Right forelimb (tissue), 1 donor: ENCODE data around the gene CTNND1.

Source experiments
- DNase-seq: peaks from one replicate; pipeline ENCODE4 v3.0.0-alpha.2; 2018

CTNND1 gene

GRCh38 chr11:57764566-57764965 lies 3.0 kb downstream of the CTNND1 start:
- DNase-seq = no peak

- no peak for DNase-seq
These were observed 3.4 kb downstream of the CTNND1 start for GRCh38 chr11:57764972-57765371.

DNA sequence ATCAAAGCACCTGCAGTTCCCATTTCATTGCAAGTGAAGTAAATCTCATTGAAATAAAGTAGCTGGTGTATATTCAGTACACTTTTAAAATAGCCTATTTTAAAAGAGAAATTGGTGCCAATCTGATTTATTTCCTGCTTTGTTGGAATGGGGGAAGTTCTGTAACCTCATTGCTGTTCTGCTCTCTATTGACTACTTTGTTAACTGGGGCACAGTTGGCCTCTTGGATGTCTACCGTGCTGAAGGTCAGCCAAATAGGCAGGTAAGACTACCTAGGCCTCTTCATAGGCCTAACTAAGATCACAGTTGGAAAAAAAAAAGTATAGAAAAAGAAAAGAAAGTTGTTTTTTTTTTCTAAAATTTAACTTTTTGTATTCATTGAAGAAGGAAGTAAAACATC lies 9.2 kb downstream of the CTNND1 start:
- DNase-seq = no peak

- no peak for DNase-seq
These were observed 9.8 kb downstream of the CTNND1 start for GRCh38 chr11:57771365-57771764.

GRCh38 chr11:57772562-57772961 lies 11.0 kb downstream of the CTNND1 start:
- no peak for DNase-seq

GRCh38 chr11:57773026-57773598 lies 11.5 kb downstream of the CTNND1 start:
- DNase-seq = no peak

- no peak for DNase-seq
These were observed 13.9 kb downstream of the CTNND1 start for GRCh38 chr11:57775491-57775890.

GRCh38 chr11:57776031-57776521 lies 14.5 kb downstream of the CTNND1 start:
- DNase-seq = peak; percentile 54

- no peak for DNase-seq
These were observed 15.1 kb downstream of the CTNND1 start for GRCh38 chr11:57776577-57777210.

DNA sequence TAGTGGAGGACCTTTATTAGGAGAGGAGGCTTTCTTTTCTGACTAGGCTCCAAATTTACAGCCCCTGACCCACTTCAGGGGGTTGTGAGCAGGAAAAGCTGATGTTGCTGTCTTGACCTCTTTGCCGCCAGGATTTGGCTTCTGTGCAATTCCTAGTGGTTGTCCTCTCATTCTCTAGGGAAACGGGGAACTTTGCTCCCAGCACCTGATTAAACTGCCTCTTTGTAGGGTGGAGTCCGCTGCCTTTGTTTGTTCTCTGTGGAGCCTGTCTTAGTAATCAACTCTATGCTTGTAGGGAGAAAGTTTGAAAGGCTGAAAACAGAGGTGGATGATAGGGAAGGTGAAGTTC lies 16.3 kb downstream of the CTNND1 start:
- DNase-seq = no peak

DNA sequence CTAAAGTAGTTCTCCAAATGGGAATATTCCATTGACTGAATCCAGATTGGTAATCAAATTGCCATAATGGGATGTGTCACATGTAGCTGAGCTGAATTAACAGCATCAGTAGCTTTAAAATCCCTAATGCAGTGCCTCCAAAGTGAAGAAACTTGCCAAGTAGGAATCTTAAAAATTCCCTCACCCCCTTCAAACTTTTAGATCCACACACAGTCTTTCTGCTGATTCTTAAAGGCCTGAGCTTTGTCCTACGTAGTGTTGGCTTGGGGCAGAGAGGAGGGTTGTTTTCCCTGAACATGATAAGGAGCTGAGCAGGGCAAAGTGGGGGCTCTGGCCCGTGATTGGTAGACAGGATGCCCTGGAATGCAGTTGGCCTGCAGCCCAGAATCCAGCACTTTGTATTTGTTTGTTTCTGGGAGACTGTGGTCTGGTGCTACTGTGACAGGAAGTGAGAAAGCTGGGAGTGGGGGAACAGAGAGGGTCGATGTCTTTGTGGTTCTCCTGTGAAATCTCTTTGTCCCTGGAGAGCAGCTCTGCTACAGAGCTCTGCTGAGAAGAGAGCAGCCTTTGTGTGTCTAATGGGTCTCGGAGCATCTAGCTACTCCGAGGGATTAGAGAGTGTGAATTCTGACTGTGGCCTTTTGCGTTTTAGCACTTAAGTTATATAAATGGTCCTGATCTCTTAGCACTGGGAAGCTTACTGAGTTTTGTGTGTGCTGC lies 16.9 kb downstream of the CTNND1 start:
- DNase-seq = peak; percentile 90

DNA sequence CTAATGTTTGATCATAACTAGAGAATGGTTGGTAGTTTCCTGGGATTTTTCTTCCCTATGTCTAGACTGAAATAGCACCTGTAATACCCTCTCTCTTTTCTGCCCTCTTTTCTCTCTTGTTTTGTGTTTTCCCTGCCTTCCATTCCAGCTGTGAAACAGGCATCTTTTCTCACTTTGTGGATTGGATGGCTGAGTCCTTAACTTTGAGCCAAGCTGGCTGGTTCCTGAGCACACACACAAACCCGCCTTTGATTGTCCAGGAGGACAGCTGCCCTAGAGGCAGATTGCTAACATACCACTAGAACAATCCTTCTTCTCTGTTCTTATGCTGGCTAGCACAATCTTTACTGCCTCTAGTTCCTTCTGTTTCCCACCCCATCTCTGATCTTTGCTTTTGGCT lies 17.7 kb downstream of the CTNND1 start:
- no peak for DNase-seq

DNA sequence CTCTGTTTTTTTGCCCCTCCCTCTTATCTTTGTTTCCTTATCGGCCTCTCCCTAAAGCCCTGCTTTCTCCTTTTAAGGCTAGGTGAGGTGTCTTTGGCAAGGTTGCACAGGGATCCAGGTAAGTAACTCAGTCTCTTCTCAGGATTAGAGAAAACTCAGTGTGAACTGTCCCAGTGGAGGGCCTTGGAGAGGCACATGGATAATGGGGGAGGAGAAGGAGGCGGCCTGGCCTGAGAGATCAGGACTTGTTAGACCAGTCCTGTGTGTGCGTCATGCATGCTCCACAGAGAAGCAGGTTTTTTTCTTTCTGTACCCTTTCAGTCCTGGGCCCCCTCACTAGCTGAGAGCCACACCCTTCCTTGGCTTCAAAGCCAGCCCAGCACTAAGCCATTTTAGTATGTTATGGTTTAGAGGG lies 19.9 kb downstream of the CTNND1 start:
- no peak for DNase-seq

DNA sequence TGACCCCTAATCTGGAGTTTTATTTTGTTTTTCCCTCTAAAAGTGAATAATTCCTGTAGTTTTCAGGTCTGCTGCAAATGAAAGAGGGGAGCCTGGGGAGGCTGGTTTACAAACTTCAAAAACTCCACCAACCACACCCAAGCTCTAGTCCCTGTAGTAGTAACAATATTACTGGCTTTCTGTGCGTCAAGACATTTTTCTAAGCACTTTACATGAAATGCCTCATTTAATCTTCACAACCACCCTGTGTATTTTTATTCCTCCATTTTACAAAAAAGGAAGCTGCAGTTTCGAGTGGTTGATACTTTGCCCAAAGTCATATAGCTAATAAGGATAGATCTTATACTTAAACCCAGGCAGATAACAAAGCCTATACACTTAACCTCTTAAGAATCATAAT lies 23.5 kb downstream of the CTNND1 start:
- no peak for DNase-seq

DNA sequence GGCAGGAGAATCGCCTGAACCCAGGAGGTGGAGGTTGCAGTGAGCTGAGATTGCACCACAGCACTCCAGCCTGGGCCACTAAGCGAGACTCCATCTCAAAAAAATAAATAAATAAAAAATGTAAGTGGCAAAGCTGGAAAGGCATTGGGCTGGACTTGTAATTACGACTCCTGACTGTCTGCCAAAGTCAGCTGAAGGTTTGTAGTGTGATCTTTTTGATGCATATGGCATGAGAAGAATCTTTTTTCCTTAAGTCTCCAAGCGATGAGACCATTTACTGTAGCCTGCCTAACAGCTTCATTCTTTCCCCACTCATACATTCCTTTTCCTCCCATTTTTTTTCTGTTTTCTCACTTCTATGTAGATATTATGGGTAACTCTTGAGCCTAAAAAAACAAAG lies 24.8 kb downstream of the CTNND1 start:
- no peak for DNase-seq

DNA sequence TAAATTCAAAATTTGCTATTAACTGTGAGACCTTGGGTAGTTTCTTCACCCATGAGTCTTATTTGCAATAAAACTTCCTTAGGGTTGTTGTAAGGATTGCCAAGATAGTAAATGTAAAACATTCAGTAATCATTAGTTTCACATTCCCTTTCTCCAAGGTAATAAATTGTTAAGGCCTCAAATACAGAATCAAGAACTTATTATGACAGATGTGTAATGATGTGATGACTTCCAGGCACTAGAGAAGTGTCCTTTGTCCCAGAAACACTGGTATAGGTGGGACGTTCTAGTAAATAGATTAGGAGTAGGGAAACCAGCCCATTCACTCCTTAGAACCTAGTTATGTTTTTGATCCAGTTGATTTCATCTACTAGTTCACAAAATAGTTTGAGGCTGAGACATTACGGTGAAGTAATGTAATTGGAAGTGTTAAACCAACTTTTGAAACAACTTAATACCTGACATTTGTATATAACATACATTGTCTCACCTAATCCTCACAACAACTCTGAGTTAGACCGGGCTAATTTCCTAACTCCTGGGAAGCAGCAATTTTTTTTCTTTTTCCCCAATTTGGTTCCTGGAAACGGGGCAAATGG lies 25.5 kb downstream of the CTNND1 start:
- DNase-seq = no peak

GRCh38 chr11:57787920-57788702 lies 26.5 kb downstream of the CTNND1 start:
- DNase-seq = no peak

- no peak for DNase-seq
These were observed 27.1 kb downstream of the CTNND1 start for GRCh38 chr11:57788703-57789088.

DNA sequence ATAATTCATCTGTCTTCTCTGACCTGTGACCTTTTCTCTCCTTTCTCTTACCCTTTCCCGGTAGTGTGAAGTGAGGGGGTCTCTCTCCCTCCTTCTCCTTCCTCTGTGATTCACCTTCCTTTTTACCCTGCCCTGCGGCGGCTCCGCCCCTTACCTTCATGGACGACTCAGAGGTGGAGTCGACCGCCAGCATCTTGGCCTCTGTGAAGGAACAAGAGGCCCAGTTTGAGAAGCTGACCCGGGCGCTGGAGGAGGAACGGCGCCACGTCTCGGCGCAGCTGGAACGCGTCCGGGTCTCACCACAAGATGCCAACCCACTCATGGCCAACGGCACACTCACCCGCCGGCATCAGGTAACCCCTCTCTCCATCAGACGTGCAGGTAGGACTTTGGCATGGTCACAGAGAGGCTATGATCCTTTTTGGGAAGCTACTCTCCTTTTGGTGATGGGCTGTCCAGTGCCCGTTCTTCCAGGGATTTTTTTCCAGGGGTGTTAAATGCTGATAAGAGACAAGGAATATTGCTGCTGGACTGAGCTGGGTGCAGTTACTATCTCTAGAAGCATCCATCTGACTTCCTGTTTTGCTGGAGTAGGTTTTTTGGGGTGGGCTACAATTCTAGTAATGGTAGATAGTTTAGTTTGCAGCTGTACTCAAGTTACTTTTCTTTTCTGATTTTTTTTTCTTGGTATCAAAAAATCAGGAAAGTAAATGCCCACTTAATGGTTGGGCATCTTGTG lies 29.9 kb downstream of the CTNND1 start:
- DNase-seq = no peak

- no peak for DNase-seq
These were observed 30.5 kb downstream of the CTNND1 start for GRCh38 chr11:57792060-57792541.

GRCh38 chr11:57792870-57793269 lies 31.3 kb downstream of the CTNND1 start:
- DNase-seq = no peak
